Measurements from ENCODE around the gene HDAC4.

The HDAC4 gene

DNA sequence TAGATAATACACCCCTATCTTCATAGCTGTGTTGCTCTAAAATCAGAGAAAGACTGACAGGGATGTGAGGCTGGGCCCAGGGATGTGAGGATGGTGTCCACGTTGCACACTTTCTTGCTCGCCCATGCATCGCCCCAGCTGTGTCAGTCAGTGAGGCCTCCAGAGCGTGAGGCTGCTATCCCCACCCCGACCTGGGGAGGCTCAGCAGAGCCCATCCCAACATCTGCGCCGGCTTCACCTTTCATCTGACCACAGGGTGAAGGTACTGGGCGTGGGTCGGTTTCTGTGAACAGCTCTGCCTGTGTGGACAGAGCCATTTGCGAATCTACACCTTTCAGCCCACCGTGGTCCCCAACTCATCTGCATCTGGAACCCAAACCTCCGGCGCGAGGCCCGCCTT, 255.7 kb downstream of the HDAC4 start:
- no peak for DNase-seq

DNA sequence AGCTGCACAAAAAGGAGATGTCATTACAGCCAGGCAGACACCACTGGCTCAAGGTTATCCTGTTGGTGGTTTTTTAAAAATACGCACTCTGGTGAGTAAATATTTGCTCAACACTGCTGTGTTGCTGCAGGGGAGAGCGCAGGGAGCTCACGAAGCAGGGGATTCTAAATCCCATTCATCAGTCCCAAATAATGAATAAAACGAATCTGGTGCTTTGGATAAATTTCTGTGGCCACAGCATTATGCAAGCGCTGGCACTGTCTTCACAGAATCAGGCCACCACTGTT, 256.2 kb downstream of the HDAC4 start:
- DNase-seq, result no peak

DNA sequence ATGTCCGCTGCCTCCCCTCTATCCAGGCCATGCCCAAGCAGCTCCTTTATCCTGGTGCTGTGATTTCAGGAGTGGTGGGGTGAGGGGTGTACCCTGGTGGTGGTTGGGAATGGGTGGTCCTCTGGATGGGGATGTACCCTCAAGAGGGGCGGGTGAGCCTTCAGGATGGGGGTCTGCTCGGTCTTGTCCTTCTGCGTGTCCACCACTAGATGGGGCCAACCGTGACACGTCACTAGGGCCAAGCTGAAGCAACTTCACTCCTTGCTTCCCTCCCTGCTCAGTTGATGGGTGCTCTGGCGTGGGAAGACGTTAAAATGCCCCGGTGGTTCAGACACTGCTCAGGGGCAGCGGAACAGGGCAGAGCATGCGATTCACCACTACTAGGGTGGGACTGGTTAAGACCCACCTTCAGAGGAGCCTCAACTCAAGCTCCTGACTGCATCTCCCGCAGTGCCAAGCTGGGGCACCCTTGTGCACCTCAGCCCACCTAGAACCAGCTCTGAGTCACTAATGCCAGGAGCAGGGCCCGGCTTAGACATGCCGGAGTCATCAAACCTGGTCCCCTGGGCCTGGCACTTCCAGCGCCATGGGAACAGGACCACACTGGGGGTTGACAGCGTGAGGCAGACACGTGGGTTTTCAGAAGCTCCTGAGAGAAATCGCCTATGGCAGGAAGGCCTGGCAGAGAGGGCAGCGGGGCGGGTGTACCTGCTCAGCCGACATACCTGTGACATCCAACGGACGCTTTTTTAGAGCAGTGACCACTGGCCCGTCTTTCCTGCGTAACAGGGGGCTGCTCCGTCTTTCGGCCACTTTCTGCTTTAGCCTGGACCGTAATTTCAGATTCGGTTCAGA, 256.7 kb downstream of the HDAC4 start:
- no peak for DNase-seq

GRCh38 chr2:239142806-239143205, 258.0 kb downstream of the HDAC4 start:
- DNase-seq, result no peak

DNA sequence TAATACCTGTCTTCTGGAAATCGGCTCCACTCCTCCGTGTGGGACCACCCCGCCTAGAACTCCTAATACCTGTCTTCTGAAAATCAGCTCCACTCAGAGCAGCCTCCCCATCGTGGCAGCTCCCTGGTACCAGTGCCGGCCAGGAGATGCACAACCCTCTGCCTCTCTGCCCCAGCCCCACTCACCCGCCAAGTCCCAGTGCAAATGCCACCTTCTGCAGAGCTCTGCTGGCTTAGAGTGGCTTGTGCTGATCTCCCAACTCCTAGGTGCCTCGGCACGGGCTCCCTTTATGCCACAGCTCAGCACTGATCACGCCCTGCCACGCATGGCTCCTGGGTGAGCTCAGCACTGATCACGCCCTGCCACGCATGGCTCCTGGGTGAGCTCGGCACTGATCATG, 258.5 kb downstream of the HDAC4 start:
- DNase-seq, result no peak

GRCh38 chr2:239141021-239141760, 259.6 kb downstream of the HDAC4 start:
- no peak for DNase-seq

GRCh38 chr2:239140346-239141020, 260.3 kb downstream of the HDAC4 start:
- DNase-seq, result no peak

DNA sequence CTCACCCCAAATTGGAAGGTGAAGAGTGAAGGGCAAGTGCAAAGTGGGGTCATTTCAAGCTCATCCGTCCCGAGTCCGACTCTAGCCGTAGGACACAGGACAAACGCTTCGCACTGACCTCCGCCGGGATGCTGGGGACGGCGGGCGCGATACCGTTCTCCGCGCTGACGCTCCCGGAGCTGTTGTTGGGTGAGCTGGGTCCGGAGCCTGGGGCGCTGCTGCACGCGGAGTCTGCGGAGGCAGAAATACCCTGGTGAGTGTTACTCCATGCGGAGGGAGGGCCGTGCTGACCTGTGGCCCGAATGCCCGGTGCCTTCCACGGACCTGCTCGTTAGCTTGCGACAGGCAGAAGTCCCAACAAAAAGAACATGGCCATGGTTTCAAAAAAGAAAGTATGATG, 261.3 kb downstream of the HDAC4 start:
- DNase-seq, result no peak

GRCh38 chr2:239139101-239139500, 261.7 kb downstream of the HDAC4 start:
- DNase-seq, result no peak

DNA sequence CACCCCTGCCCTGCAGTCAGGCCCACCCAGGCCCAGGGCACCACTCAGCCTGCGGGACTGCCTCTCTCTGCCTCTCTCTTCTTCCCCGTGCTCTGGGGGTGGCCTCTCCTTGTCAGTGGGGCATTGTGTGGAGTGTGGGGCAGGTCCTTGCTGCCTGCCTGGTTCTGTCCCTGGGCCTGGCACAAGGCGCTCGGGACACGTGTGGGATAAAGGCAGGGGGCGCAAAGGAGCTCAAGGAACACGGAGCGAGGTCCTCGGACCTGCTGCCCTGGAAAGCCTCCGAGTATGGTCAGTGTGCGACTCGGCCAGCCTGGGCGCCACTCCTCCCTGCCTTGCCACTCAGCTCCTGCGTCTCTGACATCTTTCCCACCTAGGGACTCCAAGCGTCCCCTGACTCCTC, 262.2 kb downstream of the HDAC4 start:
- no peak for DNase-seq

DNA sequence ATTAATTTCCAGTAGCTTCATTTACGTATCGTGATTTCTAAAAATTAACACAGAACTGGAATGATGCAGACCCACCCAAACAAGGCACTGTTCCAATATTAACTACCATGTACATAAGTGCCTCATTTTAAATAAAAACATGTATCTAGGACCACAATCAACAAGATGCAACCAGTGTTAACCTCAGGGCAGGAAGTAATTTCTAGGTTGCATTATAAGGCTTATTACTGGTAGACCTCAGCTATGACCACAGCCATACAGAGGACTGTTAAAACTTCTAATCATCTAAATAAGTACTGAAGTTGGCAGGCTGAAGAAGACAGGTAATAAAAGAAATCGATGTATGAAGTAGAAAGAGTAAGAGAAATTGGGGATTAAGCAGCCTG, 262.9 kb downstream of the HDAC4 start:
- no peak for DNase-seq

DNA sequence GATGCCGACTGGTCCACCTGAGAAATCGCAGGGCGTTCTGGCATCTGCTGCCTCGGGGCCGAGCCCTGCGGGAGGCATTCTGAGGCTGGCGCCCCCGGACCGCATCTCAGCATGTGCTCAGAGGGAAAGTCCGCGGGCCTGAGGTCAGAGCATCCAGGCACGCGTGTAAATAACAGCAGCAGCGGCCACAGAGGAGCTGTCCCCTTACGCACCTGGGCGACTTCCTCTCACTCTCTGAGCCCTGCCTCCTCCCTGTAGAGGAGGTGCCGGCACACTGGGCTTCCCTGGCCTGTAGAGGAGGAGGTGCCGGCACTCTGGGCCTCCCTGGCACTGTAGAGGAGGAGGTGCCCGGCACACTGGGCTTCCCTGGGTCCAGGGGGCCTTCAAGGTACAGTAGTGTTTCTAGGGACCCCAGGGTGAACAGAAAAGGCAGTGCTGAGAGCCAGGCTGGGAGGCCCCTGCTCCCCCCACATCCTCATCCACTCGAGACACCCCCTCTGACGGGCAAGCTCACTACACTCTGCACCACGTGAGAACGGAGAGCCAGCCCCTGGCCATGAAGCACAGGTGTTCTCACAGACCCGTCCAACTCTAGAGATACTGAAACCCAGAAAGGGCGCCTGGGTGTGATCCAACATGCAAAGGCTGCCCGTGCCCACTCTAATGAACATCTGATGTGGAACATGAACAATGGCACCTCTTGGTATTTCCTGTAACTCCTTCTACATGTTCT, 263.5 kb downstream of the HDAC4 start:
- no peak for DNase-seq

DNA sequence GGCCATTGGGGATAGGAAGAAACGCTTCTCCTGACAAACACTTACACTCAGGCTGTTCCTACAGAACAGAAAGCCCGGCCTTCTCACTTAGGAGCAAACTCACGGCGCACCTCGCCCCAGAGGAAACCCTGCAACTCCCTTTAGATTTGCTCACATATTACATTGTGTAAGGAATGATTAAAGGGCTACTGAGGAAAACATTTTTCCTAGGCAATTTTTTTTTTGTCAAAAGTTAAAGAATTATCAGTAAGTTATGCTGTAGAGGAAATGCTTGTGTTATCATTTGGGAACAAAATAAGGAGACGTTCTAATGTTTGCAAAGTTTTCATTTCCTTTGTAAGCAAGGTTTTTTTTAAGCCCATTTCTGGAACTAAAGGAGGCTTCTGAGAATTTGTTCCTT, 264.1 kb downstream of the HDAC4 start:
- no peak for DNase-seq

DNA sequence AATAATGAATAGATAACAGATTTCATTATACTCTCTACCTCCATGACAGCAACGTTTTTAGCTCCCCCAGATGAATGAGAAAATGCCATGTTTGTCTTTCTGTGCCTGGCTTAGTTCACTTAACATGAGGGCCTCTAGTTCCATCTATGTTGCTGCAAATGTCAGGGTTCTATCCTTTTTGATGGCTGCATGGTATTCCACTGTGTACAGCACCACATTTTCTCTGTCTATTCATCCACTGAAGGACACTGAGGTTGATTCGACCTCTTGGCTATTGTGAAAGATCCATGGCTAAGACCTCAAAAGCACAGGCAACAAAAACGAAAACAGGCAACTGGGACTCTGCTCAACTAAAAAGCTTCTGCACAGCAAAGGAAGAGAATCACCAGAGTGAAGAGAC, 264.6 kb downstream of the HDAC4 start:
- DNase-seq, result no peak

DNA sequence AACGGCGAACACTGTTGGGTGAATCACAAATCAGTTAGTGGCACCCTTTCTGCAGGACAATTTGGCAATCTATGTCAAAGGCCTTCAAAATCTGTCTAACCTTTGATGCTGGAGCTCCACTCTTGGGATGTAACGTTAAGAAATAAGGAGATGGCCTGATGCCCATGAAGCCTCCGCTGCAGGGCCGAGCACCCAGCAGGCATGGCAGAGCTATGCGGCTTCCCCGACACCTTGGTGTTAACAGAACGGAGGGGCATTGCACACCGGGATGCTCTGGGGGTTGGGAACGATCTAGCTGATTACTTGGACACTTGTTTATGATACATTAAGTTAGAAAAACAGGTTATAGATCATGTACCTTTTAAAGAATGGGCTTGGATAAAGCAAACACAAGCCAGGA, 265.3 kb downstream of the HDAC4 start:
- no peak for DNase-seq

GRCh38 chr2:239133945-239134570, 266.8 kb downstream of the HDAC4 start:
- no peak for DNase-seq

- DNase-seq, result no peak
Observed at GRCh38 chr2:239132786-239133185, 268.0 kb downstream of the HDAC4 start.

DNA sequence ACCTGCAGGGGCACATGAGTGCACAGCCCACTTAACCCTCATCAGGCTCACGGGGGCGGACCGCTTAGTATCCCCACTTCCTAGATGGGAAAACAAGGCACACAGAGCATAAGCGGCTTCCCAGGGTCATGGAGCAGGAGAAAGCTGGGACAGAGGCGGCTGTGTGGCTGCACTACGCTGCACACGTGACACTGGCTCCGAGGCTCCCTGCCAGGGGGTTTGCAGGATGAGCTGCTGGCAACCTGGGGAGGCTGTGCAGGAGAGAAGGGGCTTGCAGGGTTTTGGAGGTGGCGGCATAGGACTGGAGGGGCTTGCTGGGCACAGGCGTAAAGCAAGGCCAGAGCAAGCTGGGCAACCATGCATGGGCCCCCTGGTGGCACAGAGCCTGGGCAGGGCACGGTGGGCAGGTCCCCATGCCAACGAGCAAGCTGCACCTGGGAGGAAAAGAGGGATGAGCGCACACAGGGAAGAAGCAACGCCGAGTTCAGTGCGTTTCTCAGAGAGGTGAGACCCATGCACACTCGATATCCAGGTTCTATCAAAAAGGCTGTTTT, 268.6 kb downstream of the HDAC4 start:
- no peak for DNase-seq

DNA sequence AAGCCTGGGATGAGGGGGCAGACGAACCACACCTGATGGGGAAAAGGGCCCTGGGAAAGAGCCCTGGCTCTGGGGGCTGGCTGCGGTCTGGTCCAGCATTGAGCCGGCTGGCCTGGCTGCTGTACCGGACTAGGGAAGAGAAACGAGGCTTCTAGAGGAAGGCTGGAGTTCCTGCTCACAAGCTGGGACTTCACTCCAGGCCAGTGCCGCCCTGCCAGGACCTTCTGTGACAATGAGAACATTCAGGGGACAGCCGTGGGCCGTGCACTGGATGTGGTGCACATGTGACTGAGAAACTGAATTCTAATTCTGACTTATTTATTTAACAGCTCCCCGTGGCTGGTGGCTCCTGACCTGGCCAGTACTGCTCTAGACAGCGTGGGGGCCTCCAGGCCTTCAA, 269.3 kb downstream of the HDAC4 start:
- no peak for DNase-seq

- DNase-seq, result no peak
Observed at GRCh38 chr2:239130786-239131325, 270.0 kb downstream of the HDAC4 start.

DNA sequence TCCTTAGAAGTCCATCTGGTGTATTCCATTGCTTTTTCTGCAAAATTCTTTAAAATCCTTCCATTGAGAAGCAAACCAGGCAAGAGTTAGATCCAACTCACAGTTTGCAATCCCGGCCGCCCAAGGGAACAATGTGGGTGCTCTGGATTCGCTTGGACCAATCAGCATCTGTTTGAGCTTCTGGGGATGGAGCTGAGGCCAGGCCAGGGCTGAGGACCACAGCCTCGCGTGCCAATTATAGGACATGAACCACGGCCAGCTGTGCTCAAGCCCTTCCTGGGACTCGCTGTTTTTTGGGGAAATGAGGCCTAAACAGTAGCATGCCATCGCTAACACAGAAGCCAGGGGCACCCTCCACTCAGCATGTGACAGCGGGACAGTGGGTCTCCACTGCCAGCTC, 270.8 kb downstream of the HDAC4 start:
- DNase-seq, result no peak
